CD4-positive, alpha-beta T cell treated with Interleukin-2 at 100 ng/mL for 4 hours (primary cell): ENCODE results near the gene SLBP.

ENCODE experiments used
- DNase-seq: peaks from one replicate; pipeline ENCODE4 v3.0.0-alpha.2; 2020; ENCODE audit warnings: low spot score

The SLBP gene

DNA sequence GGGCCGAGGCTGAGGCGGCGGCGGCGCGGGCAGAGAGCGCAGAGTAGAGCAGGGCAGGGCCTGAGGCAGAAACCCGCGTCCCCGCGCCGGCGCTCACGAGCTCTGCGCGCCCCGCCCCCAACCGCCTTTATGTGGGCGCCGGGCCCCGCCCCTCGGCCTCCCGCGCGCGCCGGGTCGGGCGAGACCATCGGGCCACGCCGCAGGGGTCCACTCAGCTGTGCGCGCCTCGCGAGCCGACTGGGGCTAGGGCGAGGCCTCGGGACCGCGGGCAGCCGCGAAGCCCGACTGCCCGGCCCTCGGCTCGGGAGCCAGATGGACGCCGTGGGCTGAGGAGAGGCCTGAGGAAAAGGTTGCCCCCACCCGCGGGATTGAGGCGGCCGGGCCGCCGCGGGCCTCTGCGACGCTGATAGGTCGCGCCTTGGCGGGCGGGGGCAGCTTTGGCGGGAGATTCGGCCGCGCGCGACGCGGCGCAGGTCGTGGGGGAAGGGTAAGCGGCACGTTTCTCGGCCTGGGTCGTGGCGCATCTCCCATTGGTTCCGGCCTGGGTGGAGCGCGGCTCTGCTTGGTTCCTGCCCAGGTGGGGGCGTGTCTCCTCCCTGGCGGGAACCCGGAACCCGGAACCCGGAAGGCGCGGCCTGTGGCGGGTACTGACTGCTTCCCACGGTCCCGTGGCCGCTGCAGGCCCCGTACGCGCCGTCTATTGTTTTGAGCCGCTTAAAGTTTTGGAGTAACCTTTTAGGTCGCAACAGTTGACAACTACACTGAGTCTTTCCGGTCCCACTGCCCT lies at the start of gene SLBP:
Gene SLBP (minus strand): TSS at position 104 of the 787 bp plus-strand sequence. CDS start 131 bp downstream, outside the sequence.
- peak; percentile 99 for DNase-seq

- no peak for DNase-seq
Observed at GRCh38 chr4:1761130-1761689, 49.1 kb upstream of the SLBP start.

DNA sequence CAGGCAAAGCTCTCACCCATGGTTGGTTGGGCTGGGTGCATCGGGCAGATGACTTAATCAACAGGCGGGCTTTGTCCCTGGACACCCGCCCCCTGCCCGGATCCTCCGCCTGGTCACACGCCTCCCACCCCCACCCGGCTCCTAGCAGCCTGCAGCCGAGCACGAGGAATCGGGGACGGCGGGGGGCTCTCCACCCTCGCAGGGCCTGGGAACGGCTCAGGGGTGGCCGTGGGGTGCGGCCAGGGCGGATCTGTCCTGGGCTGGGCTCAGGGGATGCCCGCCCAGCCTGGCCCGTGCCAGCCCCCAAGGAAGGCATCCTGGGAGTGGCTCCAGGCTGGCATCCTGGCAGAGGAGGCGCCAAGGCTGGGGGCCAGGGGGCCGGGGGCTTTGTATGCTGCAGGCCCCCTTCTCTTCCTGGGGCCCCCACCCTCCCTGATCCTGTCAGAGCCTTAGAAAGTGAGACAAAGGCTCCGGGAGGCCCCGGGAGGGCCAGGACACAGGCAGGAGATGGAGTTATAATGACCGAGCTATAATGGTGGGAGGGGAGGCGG lies 48.5 kb upstream of the SLBP start:
- no peak for DNase-seq

- no peak for DNase-seq
Observed at GRCh38 chr4:1759818-1760223, 47.7 kb upstream of the SLBP start.

GRCh38 chr4:1759170-1759817 lies 47.2 kb upstream of the SLBP start:
- no peak for DNase-seq

- DNase-seq = no peak
Observed at GRCh38 chr4:1758306-1759121, 46.4 kb upstream of the SLBP start.

DNA sequence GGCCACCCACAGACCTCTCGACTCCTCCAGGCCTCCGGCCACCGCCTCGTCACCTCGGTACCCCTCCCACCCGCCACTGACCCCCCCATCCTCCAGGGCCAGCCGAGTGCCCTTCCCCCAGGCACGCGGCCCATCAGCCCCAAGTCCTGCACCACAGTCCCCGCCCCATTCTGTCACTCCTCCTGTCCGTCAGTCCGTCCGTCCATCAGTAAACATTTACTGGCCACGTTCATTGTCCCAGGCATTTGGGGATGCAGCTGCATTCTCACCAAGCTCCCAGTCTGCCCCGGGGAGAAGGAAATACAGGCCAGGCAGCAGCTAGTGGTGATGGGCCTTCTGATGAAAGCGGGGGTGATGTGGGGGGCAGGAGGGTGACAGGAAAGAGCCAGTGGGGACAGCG lies 45.7 kb upstream of the SLBP start:
- no peak for DNase-seq

- no peak for DNase-seq
Observed at GRCh38 chr4:1756893-1757779, 45.0 kb upstream of the SLBP start.

GRCh38 chr4:1756079-1756478 lies 44.0 kb upstream of the SLBP start:
- no peak for DNase-seq

DNA sequence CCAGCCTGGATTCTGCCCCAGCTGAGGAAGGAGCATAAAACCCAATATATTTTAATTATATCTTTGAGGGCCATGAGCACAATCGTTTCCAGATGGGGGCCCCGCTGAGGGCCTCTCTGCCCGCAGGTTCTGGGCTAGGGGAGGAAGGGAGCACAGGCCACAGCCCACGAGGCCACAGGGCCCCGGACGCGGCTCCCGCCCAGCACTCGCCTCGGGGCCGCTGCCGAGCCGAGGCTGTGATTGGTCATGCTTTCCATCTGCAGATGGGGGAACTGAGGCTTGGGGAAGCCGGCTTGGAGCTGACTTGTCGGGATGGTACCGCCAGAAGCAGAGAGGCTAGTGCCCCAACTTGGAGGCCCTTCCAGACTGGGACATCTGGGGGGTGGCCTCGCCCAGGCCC lies 43.2 kb upstream of the SLBP start:
- no peak for DNase-seq

DNA sequence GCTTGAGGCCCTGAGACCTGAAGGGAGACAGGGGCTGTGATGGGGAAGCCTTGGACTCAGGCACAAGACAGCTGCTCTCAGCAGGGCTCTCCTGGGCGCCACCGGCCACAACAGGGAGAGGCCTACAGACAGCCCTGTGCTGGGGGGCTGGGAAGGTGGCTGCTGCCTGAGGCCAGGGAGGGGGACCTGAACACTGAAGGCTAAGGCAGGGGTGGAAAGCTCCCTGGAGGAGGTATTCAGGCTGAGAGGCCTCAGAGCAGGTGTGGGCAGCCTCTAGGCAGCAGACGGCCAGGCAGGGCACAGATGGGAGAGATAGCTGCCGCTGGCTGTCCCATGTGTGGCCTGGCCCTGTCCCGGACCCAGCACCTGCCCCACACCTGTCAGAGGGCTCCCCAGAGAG lies 42.2 kb upstream of the SLBP start:
- DNase-seq = no peak

- DNase-seq = no peak
Observed at GRCh38 chr4:1753697-1754311, 41.7 kb upstream of the SLBP start.

GRCh38 chr4:1753294-1753696 lies 41.2 kb upstream of the SLBP start:
- DNase-seq = no peak

GRCh38 chr4:1752284-1753041 lies 40.3 kb upstream of the SLBP start:
- no peak for DNase-seq

GRCh38 chr4:1751919-1752283 lies 39.8 kb upstream of the SLBP start:
- no peak for DNase-seq

DNA sequence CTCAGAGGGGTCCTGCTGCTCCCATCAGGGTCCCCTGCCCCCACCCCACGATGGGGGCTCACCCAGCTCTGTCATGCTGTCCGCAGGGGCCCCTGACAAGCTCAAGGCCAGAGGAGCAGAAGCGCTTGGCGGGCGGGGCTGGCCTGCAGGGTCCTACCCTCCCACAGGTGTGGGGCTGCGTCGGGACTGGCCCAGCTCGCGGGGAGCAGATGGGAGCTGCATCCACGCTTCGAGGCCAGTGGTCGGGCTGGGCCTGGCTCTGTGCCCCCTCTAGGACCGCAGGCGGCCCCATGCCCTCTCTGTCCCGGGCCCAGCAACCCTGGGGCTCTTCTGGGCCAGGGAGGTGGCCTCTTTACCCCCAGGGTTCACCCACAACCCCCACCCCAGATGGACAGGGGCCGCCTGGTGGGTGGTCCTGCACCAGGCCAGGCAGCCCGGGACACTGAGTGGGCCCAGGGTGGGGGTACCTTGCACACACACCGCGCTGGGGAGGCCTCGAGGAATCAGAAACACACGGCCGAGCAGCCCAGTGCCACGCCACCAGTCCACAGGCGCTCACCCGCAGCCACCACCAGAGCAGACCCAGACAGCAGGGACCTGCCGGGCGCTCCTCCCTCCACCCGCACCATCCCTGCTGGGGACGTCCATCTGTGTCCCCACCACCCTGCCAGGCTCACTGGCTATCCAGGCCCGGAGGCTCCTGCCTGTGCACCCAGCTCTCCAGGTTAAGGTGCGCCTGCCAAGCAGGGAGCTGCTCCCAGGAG lies 39.2 kb upstream of the SLBP start:
- no peak for DNase-seq

- no peak for DNase-seq
Observed at GRCh38 chr4:1750381-1751154, 38.4 kb upstream of the SLBP start.

DNA sequence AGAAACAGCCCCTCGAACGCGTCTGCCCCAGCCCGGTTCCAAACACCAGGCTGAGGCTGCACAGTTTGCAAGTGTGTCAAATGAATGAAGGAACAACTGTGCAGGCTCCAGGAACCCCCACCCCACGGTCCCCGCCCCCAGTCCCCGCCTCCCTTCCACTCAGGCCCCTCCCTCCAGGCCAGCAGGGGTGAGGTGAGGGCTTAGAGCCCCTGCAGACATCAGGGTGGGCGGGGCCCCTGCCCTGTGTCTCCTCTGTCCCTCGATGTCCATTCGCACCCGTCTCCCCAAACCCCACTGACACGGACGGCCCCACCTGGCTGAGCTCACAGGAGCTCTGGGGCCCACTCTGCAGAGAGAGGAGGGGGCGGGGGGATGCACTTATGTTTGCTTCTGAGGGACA lies 37.7 kb upstream of the SLBP start:
- DNase-seq = no peak
